Fibroblast of lung (primary cell): ENCODE results near the gene REC8. TPM values are rescaled to one million over a fixed set of nuclear protein-coding genes. Genes with fewer than 3 reads are reported as not detected.

Experiments
- DNase-seq, 2 donors: peaks; one replicate each; pipeline versions ENCODE4 v3.0.0 to v3.0.0-alpha.2; 2010; ENCODE audit warnings: low read depth in 2 of 2
- H2AFZ ChIP-seq: 2 replicates; pipeline ENCODE4 v1.5.1; 2012; ENCODE audit warnings: low read length, control low read depth, inconsistent platforms
- H3K27ac ChIP-seq: 2 replicates; pipeline ENCODE4 v1.5.1; 2011; ENCODE audit warnings: low read length, control low read depth; ENCODE audit not compliant: insufficient read depth
- H3K27me3 ChIP-seq: 2 replicates; pipeline ENCODE4 v1.5.1; 2011; ENCODE audit warnings: mild to moderate bottlenecking, low read length; ENCODE audit not compliant: control insufficient read depth, insufficient read depth
- H3K36me3 ChIP-seq: 2 replicates; pipeline ENCODE4 v1.5.1; 2011; ENCODE audit warnings: low read length; ENCODE audit not compliant: control insufficient read depth, insufficient read depth
- H3K4me1 ChIP-seq: 2 replicates; pipeline ENCODE4 v1.5.1; 2011; ENCODE audit warnings: low read length; ENCODE audit not compliant: control insufficient read depth, insufficient read depth; ENCODE audit errors: extremely low read depth
- H3K4me2 ChIP-seq: 2 replicates; pipeline ENCODE4 v1.5.1; 2011; ENCODE audit warnings: low read length, control low read depth; ENCODE audit not compliant: insufficient read depth; ENCODE audit errors: extremely low read depth
- H3K4me3 ChIP-seq, 4 experiments: fragments of 200-600 bp in 1 of 4; sonication (generic) in 1 of 4; replicated peaks in 1 of 4; 2 replicates each; pipeline ENCODE4 v1.5.1; 2011 to 2016; ENCODE audit warnings: low read length in 4 of 4, low read depth in 3 of 4, mild to moderate bottlenecking in 3 of 4, control low read depth in 2 of 4, inconsistent platforms in 1 of 4, mixed read lengths in 1 of 4; ENCODE audit not compliant: insufficient read depth in 1 of 4; ENCODE audit errors: control extremely low read depth in 1 of 4
- H3K79me2 ChIP-seq: 2 replicates; pipeline ENCODE4 v1.5.1; 2012; ENCODE audit warnings: mild to moderate bottlenecking, low read length, inconsistent platforms; ENCODE audit not compliant: control insufficient read depth, insufficient read depth
- H3K9ac ChIP-seq: 2 replicates; pipeline ENCODE4 v1.5.1; 2011; ENCODE audit warnings: mild to moderate bottlenecking, low read length, control low read depth; ENCODE audit not compliant: insufficient read depth
- H3K9me3 ChIP-seq: 2 replicates; pipeline ENCODE4 v1.5.1; 2012; ENCODE audit warnings: low read depth, low read length; ENCODE audit not compliant: control insufficient read depth, insufficient read depth
- H4K20me1 ChIP-seq: 2 replicates; pipeline ENCODE4 v1.5.1; 2011; ENCODE audit warnings: low read length; ENCODE audit not compliant: control insufficient read depth, insufficient read depth; ENCODE audit errors: extremely low read depth
- EZH2 ChIP-seq: IDR thresholded peaks from 2 replicates; pipeline ENCODE4 v1.5.1; 2012; ENCODE audit warnings: low read length, control low read depth, mild to moderate bottlenecking; ENCODE audit errors: missing control alignments
- polyA minus RNA-seq: library from RNA; depleted of rRNA, polyadenylated mRNA; stranded (reverse); fragments of >200 nt; gene quantifications from 2 replicates; pipeline ENCODE4 v1.2.3, GENCODE V29; 2011; ENCODE audit warnings: low replicate concordance
- polyA plus RNA-seq, 2 donors: library from polyadenylated mRNA; depleted of rRNA in 1 of 2; stranded (reverse) in 1 of 2; unstranded in 1 of 2; fragments of >200 nt; gene quantifications; 2 replicates each; pipeline ENCODE4 v1.2.1, GENCODE V29; 2011 to 2012; ENCODE audit warnings: missing spikeins in 1 of 2
- total RNA-seq: library from RNA; depleted of rRNA; stranded (reverse); fragments of >200 nt; gene quantifications from 2 replicates; pipeline ENCODE4 v1.2.1, GENCODE V29; 2014
- TF ChIP-seq, protein P1 (sequence below), 2 donors: IDR thresholded peaks in 1 of 2; conservative IDR thresholded peaks in 1 of 2; 1 replicate in 1 of 2; 2 replicates in 1 of 2; pipeline ENCODE4 v1.5.1; 2011 to 2012; ENCODE audit warnings: low read length in 2 of 2, control low read depth in 1 of 2, inconsistent platforms in 1 of 2, low read depth in 1 of 2, mild to moderate bottlenecking in 1 of 2

Gene REC8
- total RNA-seq (0.51 and 1.8 TPM in 2 replicates), polyA plus RNA-seq (1.5 and 2.2 TPM in 2 replicates), polyA minus RNA-seq (1.6 and 2.9 TPM in 2 replicates)
- 2.6 and 3.3 TPM in 2 replicates for polyA plus RNA-seq (2012)

GRCh38 chr14:24171422-24172260 is at the start of gene REC8:
TSS of gene REC8 (plus strand) at chr14:24172080. CDS start at chr14:24172553, 473 bp downstream.
- Histone ChIP-seq H3K4me3 (peak within 1 kb of the TSS in 1 of 4 experiments; percentile 44), H3K79me2 (no peaks in the 10 kb centered on the region), H3K36me3 (peaks cover 9% of the 10 kb centered on the region), H3K27me3 (no peaks in the 10 kb centered on the region), H3K4me1 (no peaks in the 10 kb centered on the region), H4K20me1 (no peaks in the 10 kb centered on the region), H2AFZ (no peak within 1 kb of the TSS), H3K27ac (no peak within 1 kb of the TSS), H3K9ac (no peak within 1 kb of the TSS), H3K9me3 (no peaks in the 10 kb centered on the region), H3K4me2 (no peak within 1 kb of the TSS)
- TF ChIP-seq, protein P1, sequence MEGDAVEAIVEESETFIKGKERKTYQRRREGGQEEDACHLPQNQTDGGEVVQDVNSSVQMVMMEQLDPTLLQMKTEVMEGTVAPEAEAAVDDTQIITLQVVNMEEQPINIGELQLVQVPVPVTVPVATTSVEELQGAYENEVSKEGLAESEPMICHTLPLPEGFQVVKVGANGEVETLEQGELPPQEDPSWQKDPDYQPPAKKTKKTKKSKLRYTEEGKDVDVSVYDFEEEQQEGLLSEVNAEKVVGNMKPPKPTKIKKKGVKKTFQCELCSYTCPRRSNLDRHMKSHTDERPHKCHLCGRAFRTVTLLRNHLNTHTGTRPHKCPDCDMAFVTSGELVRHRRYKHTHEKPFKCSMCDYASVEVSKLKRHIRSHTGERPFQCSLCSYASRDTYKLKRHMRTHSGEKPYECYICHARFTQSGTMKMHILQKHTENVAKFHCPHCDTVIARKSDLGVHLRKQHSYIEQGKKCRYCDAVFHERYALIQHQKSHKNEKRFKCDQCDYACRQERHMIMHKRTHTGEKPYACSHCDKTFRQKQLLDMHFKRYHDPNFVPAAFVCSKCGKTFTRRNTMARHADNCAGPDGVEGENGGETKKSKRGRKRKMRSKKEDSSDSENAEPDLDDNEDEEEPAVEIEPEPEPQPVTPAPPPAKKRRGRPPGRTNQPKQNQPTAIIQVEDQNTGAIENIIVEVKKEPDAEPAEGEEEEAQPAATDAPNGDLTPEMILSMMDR (conservative IDR thresholded peaks at IDR 0.05 in 1 of 2, IDR thresholded peaks at IDR 0.05 in 1 of 2; ENCODE audit: low read depth in 1 of 2, low read length in 2 of 2) = no peak
- TF ChIP-seq EZH2 = no peak
- DNase-seq = peak; percentile 85 to 96

DNA sequence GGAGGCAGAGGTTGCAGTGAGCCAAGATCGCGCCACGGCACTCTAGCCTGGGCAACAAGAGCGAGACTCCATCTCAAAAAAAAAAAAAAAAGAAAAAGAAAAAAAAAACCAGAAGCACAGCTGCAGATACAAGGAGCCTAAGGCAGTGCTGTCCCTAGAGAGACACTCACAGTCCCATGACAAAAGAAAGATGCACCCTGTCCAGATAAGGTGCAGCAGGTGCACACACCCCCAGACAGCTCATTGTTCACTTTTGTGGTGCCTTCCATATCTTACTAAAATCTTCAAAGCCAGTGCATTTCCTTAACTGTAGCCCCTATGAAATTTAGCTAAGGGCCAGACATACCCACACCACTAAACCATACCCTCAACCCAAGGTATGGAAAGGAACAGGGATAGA is 49.5 kb upstream of the REC8 start:
- H4K20me1 ChIP-seq = no peaks in the 10 kb centered on the region
- no peak for TF ChIP-seq EZH2
- TF ChIP-seq, protein P1 (conservative IDR thresholded peaks at IDR 0.05 in 1 of 2, IDR thresholded peaks at IDR 0.05 in 1 of 2; ENCODE audit: low read depth in 1 of 2, low read length in 2 of 2) = no peak
- no peak overlapping the region for H3K4me3 ChIP-seq

DNA sequence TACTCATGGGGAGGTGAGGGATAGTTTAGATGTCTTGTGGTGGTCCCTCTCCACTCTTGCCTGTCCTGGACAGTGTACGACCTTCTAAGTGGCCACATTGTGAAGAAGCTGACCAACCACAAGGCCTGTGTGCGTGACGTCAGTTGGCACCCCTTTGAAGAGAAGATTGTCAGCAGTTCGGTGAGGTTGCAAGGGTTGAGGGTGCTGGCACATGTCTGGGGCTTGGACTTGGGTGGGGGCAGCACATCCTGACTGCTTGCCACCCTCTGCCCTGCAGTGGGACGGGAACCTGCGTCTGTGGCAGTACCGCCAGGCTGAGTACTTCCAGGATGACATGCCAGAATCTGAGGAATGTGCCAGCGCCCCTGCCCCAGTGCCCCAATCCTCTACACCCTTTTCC is 49.0 kb upstream of the REC8 start:
- H3K79me2 ChIP-seq = no peaks in the 10 kb centered on the region
- H2AFZ ChIP-seq = no peak overlapping the region
- no peaks in the 10 kb centered on the region for H3K4me1 ChIP-seq
- H4K20me1 ChIP-seq = no peaks in the 10 kb centered on the region
- no peak for DNase-seq
- no peak overlapping the region for H3K4me2 ChIP-seq
- H3K27me3 ChIP-seq = no peaks in the 10 kb centered on the region
- no peak overlapping the region for H3K9ac ChIP-seq
- no peak overlapping the region for H3K4me3 ChIP-seq
- TF ChIP-seq, protein P1 (conservative IDR thresholded peaks at IDR 0.05 in 1 of 2, IDR thresholded peaks at IDR 0.05 in 1 of 2; ENCODE audit: low read depth in 1 of 2, low read length in 2 of 2) = no peak
- TF ChIP-seq EZH2 = no peak
- H3K27ac ChIP-seq = no peak overlapping the region
- H3K9me3 ChIP-seq = no peaks in the 10 kb centered on the region
- H3K36me3 ChIP-seq = peaks cover 3% of the 10 kb centered on the region

More for the DNA sequence above, 49.5 kb upstream of the REC8 start:
- H3K79me2 ChIP-seq = no peaks in the 10 kb centered on the region
- H3K4me1 ChIP-seq = no peaks in the 10 kb centered on the region
- H2AFZ ChIP-seq = no peak overlapping the region
- H3K27me3 ChIP-seq = no peaks in the 10 kb centered on the region
- H3K36me3 ChIP-seq = peaks cover 3% of the 10 kb centered on the region
- H3K9me3 ChIP-seq = no peaks in the 10 kb centered on the region
- DNase-seq = no peak
- H3K4me2 ChIP-seq = no peak overlapping the region
- H3K9ac ChIP-seq = no peak overlapping the region
- no peak overlapping the region for H3K27ac ChIP-seq
